ENCODE measurements around the gene CAPN13.
"Not testable (repeated sequence)": the region's sequence is repeated elsewhere in the genome, so short reads cannot be mapped to it uniquely, and the experiment has no call there.

The CAPN13 gene

GRCh38 chr2:30701782-30702181, 105.5 kb downstream of the CAPN13 start:
- no peak for DNase-seq

GRCh38 chr2:30697242-30698103, 109.8 kb downstream of the CAPN13 start:
- not testable (repeated sequence) for DNase-seq

- no peak for DNase-seq
These were observed 111.5 kb downstream of the CAPN13 start for GRCh38 chr2:30695749-30696148.

GRCh38 chr2:30694286-30695055, 112.8 kb downstream of the CAPN13 start:
- DNase-seq = no peak

- no peak for DNase-seq
These were observed 113.4 kb downstream of the CAPN13 start for GRCh38 chr2:30693821-30694281.

DNA sequence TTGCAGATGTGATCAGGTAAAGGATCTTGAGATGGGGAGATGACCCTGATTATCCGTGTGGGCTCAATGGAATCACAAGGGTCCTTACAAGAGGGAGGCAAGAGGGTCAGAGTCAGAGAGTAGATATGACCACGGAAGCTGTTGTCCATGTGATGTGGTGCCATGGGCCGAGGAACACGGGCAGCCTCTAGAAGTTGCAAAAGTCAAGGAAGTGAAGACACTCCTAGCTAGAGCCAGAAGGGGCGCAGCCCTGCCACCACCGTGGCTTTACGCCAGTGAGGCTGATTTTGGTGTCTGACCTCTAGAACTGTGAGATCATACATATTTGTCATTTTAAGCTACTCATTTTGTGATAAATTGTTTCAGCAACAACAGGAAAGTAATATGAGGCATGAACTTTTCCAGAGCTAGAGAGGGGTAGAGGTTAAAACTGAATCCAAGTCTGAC, 114.4 kb downstream of the CAPN13 start:
- DNase-seq = no peak

GRCh38 chr2:30691948-30692828, 115.1 kb downstream of the CAPN13 start:
- no peak for DNase-seq

- DNase-seq = no peak
These were observed 115.9 kb downstream of the CAPN13 start for GRCh38 chr2:30691091-30691947.

DNA sequence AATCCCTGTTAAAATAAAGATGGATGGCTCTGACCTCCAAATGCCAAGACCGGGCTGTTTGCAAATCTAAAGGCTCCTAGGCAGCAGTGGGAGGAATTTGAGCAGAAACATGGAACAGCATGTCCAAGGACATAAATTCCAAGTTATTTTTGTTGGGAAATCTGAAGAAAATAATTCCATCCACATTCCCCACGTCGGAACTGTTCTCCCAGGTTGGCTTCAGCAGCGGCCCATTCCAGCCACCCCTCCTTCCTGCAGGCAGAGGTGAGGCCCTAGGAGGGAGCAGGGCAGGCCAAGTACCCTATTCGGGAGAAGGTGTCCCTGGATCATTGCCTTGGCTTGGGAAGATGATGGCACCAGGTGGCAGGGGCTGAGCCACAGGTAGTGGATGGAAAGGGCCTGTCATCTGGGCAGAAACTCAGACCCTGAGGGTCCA, 117.1 kb downstream of the CAPN13 start:
- DNase-seq = no peak

DNA sequence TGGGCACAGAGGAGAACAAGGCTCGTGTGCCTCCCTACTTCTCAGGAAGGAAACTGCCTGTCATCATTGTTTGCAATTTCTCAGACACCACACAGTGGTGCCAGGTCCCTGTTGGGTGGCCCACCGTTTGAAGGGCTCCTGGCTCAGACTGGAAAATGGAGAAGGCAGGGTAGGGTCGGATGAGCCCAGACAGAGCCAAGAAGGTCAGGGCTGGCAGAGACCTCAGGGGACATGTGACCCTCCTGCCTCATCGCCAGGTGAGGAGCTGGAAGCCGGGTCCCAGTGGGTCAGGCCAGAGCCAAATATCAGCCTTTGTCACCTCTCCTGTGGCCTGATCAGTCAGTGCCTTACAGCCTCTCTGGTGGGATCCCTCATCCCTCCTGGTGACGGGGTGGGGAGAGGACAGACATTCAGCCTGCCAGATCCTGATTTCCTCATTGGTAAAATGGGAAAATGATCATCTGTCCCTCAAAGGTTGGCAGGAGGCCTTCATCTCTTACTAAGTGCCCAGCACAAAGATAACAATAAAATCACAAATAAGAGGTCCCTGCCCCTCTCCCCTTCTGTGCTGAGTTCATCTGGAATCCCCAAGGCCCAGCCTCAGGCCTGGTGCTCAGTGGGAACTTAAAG, 117.6 kb downstream of the CAPN13 start:
- DNase-seq = no peak

DNA sequence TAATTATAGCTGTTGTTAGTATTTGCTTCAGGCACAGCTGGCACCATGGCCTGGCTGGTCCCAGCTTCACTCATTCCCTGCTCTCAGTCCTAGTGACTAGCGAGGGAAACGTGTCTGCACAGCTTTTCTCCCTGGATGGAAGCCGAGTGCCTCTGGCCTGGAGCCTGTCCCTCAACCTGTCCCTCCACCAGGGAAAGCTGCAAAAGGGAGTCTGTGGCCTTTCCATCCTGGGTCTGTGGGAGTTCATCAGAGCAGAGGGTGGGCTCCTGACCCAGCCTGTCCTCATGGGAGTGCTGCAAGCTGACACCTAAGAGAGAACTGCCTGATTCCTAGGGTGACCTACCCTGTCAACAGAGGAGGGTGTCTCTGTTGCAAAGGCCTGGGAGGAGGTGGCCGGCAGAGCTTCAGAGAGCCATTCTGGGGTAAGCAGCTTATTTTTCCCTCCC, 118.3 kb downstream of the CAPN13 start:
- no peak for DNase-seq

- no peak for DNase-seq
These were observed 120.6 kb downstream of the CAPN13 start for GRCh38 chr2:30686669-30687068.

GRCh38 chr2:30686000-30686399, 121.2 kb downstream of the CAPN13 start:
- no peak for DNase-seq

DNA sequence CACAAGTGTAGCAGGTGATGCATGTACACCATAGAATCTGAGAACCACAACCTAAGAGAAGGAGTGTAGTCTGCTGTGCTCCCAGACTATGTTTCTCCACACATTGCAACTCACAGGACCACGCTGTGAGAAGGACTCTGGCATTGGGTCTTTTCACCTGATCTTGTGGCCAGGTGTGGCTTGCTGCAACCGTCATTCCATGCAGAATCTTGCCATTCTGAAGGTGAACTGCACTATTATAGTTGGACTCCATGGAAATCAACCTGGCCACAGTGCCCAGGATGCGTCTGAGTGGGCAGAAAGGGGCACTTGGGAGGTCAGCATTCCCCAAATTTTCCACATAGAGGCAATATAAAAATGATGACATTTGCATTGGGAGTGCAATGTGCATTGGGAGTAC, 122.2 kb downstream of the CAPN13 start:
- no peak for DNase-seq

GRCh38 chr2:30684516-30684915, 122.7 kb downstream of the CAPN13 start:
- no peak for DNase-seq

DNA sequence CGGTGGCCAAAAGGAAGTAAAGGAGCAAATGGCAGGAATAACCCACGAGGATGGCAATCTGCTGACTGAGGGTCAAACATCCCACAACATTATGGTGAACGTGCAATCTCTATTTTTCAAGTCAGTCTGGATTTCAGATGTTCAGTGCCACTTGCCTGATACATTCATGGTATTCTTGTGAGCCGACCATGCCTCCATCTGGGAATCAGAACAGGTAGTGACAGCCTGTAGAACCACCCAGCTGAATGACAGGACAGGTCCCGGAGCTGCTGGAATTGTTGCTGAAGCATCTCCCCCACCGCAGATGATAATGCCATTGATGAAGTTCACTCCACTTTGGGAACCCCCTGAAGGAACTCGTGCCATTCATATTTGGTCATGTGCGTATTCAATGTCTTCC, 123.2 kb downstream of the CAPN13 start:
- DNase-seq = no peak

DNA sequence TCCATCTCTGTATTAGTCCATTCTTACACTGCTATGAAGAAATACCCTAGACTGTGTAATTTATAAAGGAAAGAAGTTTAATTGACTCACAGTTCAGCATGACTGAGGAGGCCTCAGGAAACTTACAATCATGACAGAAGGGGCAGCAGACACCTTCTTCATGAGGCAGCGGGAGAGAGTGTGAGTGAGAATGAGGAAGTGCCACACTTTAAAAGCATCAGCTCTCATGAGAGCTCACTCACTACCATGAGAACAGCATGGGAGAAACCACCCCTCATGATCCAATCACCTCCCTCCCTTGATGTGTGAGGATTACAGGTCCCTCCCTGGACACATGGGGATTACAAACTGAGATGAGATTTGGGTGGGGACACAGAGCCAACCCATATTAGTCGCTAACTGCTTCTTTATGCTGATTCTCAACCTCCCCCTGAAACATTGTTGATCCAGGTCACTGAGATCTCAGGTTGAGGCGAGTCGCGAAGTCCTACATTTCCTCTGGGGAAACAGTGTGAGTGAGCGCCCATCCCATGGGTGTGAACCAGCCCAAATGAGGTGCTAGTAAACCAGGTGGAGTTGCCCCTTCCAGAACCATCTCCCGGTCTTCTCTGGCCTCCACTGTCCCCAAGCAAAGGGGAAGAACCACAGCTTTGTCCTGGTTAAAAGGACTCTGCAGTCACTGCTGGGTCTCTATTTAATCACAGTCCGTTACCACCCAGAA, 123.8 kb downstream of the CAPN13 start:
- DNase-seq = no peak

DNA sequence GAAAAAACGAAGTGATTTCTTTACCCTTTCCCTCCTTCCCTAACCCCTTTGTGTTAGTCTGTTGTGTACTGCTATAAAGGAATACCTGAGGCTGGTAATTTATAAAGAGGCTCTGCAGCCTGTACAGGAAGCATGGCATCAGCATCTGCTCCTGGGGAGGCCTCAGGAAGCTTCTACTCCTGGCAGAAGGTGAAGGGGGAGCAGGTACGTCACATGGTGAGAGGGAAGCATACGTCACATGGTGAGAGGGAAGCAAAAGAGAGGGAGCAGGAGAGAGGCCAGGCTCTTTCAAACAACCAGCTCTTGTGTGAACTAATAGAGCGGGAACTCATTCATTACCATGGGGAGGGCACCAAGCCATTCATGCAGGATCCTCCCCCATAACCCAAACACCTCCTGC, 126.2 kb downstream of the CAPN13 start:
- no peak for DNase-seq

GRCh38 chr2:30680121-30680520, 127.1 kb downstream of the CAPN13 start:
- no peak for DNase-seq

DNA sequence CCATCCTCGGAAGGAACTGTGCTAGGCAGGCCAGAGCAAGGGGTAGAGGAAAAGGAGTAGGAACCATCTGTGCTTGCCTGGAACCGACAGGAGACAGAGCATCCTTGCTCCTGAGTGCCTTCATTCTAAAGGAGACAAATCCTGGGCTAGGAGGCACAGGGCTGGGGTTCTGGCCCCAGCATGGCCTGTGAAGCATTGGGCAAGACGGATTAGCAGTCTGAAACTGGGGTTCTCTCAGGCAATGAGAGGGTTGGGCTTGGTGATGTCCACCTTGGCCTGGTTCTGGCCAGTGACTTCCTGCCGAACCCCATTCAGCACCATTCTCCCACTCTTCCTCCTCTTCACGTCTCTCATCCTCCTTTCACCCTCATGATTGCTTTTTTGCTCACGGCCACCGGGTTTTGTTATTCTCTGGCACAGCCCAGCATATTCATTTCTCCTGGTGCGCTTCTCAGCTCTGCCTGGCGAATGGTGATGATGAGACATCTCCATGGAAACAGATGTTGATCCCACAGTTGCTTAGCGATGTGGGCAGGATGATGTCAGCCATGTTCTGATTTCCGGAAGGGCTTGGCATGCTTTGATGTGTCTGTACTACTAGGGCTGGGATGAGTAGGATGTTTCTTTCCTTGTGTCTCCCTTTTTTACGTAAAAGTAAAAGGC, 127.7 kb downstream of the CAPN13 start:
- DNase-seq = no peak
